Measurements from ENCODE around the gene CGREF1.

- no peak for TF ChIP-seq CTCF (IDR thresholded peaks at IDR 0.05)
- no peak for TF ChIP-seq EP300 (IDR thresholded peaks at IDR 0.05)
- TF ChIP-seq POLR2A (IDR thresholded peaks at IDR 0.05): no peak
- TF ChIP-seq POLR2AphosphoS5 (IDR thresholded peaks at IDR 0.05): no peak
Measured at GRCh38 chr2:27147935-27148334, 29.0 kb upstream of the CGREF1 start.
